Hypothalamus (tissue), 51 donors: ENCODE measurements around the gene SMAP2.

Source experiments
- DNase-seq, 51 donors: peaks; one replicate each; lab custom pipeline; 2025; lab: John Stamatoyannopoulos, UW

Gene SMAP2

GRCh38 chr1:40462956-40463590 lies 89.5 kb downstream of the SMAP2 start:
- DNase-seq, result no peak

- no peak for DNase-seq
Observed at GRCh38 chr1:40469327-40469726, 95.8 kb downstream of the SMAP2 start.
